Measurements from ENCODE around the gene CABLES1. TPM values are rescaled to one million over a fixed set of nuclear protein-coding genes. Genes with fewer than 3 reads are reported as not detected.

Gene CABLES1
- total and polyA plus RNA-seq, 2 of the 8 experiments (the other 6 are each of a cell fraction or from before 2014, with no cell fraction given): 9.2 to 26.4 TPM

DNA sequence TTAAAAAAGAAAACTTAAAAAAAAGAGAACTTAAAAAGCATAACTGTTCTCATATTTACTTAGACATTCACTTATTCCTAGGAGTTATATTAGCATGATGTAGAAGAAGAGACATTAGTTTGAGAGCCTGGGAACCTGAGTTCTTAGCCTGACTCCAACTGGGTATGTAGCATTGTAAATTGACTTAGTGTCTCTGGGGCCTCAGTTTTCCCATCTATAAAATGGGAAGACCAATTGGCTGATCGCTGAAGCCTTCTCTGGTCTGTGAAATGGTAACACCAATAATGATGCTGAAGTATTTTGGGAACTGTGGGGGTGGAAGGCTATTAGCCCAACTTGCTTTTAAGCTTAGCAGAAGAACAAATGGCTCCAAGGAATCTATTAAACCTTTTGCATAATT, 55.9 kb downstream of the CABLES1 start (continued):
- no peak for TF ChIP-seq CHD7 (IDR thresholded peaks at IDR 0.05; ENCODE audit: insufficient replicate concordance, low read length)
